Osteocyte (in vitro differentiated cells): ENCODE data around the gene TRAPPC13. TPM values are rescaled to one million over a fixed set of nuclear protein-coding genes. Genes with fewer than 3 reads are reported as not detected.

Experiments used
- DNase-seq: peaks from one replicate; pipeline ENCODE4 v3.0.0; 2021; ENCODE audit warnings: mixed read lengths; ENCODE audit not compliant: unreplicated experiment; ENCODE audit errors: extremely low spot score
- H3K27ac Mint-ChIP-seq: one replicate; pipeline ENCODE4 v1.8.0; 2021; ENCODE audit warnings: mild to moderate bottlenecking, mixed read lengths; ENCODE audit not compliant: unreplicated experiment
- H3K27me3 Mint-ChIP-seq: one replicate; pipeline ENCODE4 v1.8.0; 2021; ENCODE audit warnings: mixed read lengths; ENCODE audit not compliant: unreplicated experiment
- H3K36me3 Mint-ChIP-seq: one replicate; pipeline ENCODE4 v1.8.0; 2021; ENCODE audit warnings: mixed read lengths; ENCODE audit not compliant: unreplicated experiment
- H3K4me1 Mint-ChIP-seq: one replicate; pipeline ENCODE4 v1.8.0; 2021; ENCODE audit warnings: mixed read lengths; ENCODE audit not compliant: unreplicated experiment
- H3K4me3 Mint-ChIP-seq: one replicate; pipeline ENCODE4 v1.8.0; 2021; ENCODE audit warnings: mild to moderate bottlenecking, moderate library complexity, mixed read lengths; ENCODE audit not compliant: unreplicated experiment
- H3K9me3 Mint-ChIP-seq: one replicate; pipeline ENCODE4 v1.8.0; 2021; ENCODE audit warnings: mixed read lengths; ENCODE audit not compliant: unreplicated experiment
- total RNA-seq: library from RNA; stranded (reverse); gene quantifications from 2 replicates; pipeline ENCODE4 v1.2.1, GENCODE V29; 2021
- TF ChIP-seq, protein P1 (sequence below): fragments of 200-600 bp; sonication (generic); IDR thresholded peaks from 2 replicates; pipeline ENCODE4 v1.5.0; 2021; ENCODE audit warnings: antibody characterized with exemption, mild to moderate bottlenecking, moderate library complexity

The TRAPPC13 gene
- total RNA-seq, 1 donor from 2014 or later, result 17.9 TPM

GRCh38 chr5:65696892-65697291 is 72.1 kb downstream of the TRAPPC13 start:
- peaks cover 22% of the 10 kb centered on the region for H3K36me3 Mint-ChIP-seq
- no peak overlapping the region for H3K27ac Mint-ChIP-seq
- no peak overlapping the region for H3K4me3 Mint-ChIP-seq
- no peaks in the 10 kb centered on the region for H3K4me1 Mint-ChIP-seq
- no peaks in the 10 kb centered on the region for H3K9me3 Mint-ChIP-seq
- TF ChIP-seq, protein P1, sequence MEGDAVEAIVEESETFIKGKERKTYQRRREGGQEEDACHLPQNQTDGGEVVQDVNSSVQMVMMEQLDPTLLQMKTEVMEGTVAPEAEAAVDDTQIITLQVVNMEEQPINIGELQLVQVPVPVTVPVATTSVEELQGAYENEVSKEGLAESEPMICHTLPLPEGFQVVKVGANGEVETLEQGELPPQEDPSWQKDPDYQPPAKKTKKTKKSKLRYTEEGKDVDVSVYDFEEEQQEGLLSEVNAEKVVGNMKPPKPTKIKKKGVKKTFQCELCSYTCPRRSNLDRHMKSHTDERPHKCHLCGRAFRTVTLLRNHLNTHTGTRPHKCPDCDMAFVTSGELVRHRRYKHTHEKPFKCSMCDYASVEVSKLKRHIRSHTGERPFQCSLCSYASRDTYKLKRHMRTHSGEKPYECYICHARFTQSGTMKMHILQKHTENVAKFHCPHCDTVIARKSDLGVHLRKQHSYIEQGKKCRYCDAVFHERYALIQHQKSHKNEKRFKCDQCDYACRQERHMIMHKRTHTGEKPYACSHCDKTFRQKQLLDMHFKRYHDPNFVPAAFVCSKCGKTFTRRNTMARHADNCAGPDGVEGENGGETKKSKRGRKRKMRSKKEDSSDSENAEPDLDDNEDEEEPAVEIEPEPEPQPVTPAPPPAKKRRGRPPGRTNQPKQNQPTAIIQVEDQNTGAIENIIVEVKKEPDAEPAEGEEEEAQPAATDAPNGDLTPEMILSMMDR, result no peak
- DNase-seq, result no peak
- H3K27me3 Mint-ChIP-seq, result no peaks in the 10 kb centered on the region

GRCh38 chr5:65699338-65699737 is 74.5 kb downstream of the TRAPPC13 start:
- no peak for DNase-seq
- H3K9me3 Mint-ChIP-seq, result no peaks in the 10 kb centered on the region
- no peaks in the 10 kb centered on the region for H3K4me1 Mint-ChIP-seq
- H3K36me3 Mint-ChIP-seq, result peaks cover 25% of the 10 kb centered on the region
- no peaks in the 10 kb centered on the region for H3K27me3 Mint-ChIP-seq
- TF ChIP-seq, protein P1, result no peak
- no peak overlapping the region for H3K27ac Mint-ChIP-seq
- no peak overlapping the region for H3K4me3 Mint-ChIP-seq

DNA sequence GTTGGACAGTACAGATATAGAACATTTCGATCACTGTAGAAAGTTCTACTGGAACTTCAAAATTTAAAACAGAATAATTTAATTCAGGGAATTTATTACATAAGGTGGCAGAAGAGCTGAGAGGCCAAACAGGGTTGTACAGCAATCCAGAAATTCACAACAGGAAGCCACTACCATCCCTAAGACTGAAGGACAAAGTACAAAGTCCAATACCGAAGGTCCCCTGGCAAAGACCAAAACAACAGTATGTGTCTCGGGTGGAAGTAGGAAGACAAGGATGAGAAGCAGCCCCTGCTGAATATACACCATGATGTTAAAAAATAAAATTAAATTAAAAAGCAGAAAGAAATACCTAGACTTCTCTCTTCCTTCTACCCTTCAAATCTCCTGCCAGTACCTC is 77.2 kb downstream of the TRAPPC13 start:
- Mint-ChIP-seq H3K9me3 (no peaks in the 10 kb centered on the region), H3K4me1 (no peaks in the 10 kb centered on the region), H3K36me3 (peaks cover 29% of the 10 kb centered on the region), H3K27me3 (no peaks in the 10 kb centered on the region), H3K27ac (no peak overlapping the region), H3K4me3 (no peak overlapping the region)
- TF ChIP-seq, protein P1, result no peak
- no peak for DNase-seq

GRCh38 chr5:65704621-65705239 is 79.9 kb downstream of the TRAPPC13 start:
- Mint-ChIP-seq H3K36me3 (peaks cover 19% of the 10 kb centered on the region), H3K9me3 (no peaks in the 10 kb centered on the region), H3K4me3 (no peak overlapping the region), H3K4me1 (no peaks in the 10 kb centered on the region), H3K27ac (no peak overlapping the region), H3K27me3 (no peaks in the 10 kb centered on the region)
- TF ChIP-seq, protein P1, result no peak
- DNase-seq, result no peak

DNA sequence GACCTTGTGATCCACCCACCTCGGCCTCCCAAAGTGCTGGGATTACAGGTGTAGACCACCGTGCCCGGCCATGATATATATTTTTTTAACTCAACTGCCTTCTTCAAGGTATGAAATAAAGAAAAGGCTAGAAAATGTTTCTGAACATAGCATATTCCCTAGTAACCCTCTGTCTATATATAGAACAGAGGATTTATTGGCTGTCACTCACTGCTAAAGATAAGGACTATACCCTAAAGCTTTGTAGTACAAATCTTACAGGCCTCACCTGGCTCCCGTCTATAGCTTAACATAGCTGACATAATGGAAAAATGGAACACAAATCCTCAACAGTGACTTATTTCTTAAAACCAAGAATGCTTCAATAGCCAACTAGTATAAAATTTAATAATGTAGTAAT is 82.8 kb downstream of the TRAPPC13 start:
- Mint-ChIP-seq H3K4me3 (no peak overlapping the region), H3K27ac (no peak overlapping the region), H3K27me3 (no peaks in the 10 kb centered on the region), H3K4me1 (no peaks in the 10 kb centered on the region), H3K36me3 (peaks cover 24% of the 10 kb centered on the region), H3K9me3 (no peaks in the 10 kb centered on the region)
- DNase-seq, result no peak
- TF ChIP-seq, protein P1, result no peak
